ENCODE data around the gene MMUT.
"Not testable (repeated sequence)": the region's sequence is repeated elsewhere in the genome, so short reads cannot be mapped to it uniquely, and the experiment has no call there.

The MMUT gene

DNA sequence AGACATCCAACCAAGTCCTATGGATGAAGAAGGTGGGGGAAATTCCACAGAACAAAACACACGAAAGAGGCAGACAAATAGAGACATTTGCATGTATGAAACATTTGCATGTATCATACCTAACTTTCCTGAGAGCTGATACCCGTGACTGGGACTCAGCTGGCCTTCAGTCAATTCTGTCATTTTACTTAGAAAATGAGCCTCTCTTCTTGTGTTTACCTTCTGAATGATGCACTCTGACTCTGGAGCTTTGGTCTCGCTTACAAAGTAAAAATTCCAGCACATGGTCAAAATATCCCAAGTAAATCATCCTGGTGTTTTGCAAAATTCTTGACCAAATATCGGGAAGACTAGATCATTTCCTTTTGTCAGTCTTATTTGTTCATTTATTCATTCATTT lies 46.9 kb downstream of the MMUT start:
- no peak for DNase-seq

DNA sequence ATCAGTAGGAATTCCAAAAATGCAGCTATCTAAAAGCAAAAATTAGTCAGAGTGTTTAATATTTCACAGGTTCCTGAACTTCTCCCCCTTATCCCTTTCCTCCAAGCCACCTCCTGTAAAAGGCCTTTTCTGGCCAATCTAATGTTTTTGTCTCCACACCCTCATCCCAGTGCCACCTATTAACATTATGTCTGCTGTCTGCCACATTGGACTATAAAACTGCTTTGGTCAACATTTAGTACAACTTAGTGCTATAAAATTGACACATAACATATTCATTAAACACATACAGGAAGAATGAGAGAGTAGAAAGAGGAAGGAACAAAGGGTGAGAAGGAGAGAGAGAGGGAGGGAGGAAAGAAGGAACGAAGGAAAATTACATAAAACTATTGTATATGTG lies 47.7 kb downstream of the MMUT start:
- DNase-seq, result no peak

DNA sequence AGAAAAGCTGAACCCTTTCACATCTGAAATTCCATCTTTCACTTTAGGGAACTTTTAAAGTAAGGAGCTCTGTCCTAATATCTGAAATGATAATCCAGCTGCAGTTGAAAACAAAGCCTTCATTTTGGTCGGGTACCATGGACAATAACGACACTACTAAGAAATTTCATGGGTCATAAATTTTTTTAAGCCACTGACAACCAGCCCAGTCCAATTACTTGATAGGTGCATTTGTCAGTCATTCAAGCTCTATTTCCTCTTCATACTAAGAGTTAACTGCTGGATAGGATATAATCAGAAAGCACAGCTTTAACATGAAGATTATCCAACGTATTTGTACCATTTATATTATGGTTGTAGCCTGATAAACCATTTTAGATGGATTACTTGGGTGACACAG lies 52.5 kb downstream of the MMUT start:
- DNase-seq, result no peak

DNA sequence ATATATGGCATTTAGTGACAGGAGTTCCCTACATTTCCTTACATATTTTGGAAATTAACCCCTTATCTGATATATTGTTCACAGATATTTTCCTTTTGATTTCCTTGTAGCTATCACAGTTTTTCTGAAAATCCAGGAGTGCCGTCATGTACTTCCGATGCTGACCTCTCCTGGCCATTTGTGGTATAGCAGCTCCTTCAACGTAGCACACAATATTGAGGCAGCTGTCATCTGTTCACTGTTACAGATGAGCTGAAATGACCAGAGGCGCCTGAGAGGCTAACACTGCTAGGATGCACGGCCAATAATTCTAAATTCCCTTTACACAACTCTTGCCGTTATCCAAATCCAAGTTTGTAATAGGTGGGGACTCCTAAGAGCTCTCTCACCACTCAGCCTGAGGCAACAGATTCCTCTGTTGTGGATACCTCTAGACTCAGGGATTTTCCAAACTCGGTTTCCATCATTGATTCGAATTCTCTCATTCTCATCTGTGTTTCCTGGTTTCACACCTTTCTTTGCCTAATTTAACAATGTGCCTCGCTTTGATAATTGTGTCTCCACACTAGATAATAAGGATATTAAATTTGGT lies 53.0 kb downstream of the MMUT start:
- DNase-seq, result peak; percentile 75

DNA sequence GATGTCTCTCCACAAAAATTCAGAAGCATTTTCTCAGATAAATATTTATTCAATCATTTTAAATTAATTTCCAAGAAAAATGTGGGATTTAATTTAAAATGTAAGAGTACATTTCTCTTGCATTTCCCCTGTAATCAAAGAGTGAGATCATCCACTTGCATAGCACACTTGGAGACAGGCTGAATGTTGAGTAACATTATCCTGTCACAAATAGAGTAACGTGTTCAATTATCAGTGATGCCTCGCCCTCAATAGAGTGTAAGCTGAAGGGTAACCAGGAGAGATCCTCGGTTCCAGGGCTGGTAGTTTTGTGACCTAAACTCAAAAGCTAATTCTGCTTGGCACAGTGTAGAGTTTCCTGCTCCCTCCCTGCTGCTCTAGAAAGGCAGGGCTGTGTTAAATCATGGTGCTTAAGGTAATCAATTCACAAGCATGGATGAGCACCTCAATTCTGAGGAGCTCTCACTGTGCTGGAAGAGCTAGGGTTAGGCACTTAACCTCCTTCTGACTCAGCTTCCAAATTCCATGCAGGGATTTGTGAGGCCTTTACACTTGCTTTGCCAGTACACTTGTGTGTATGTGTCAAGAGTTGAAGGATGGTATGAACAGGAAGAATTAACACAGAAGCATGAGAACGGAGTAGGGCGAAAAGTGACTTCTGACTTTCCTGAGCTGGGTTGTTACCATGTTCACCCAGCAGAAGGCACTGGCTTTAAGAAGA lies 56.6 kb downstream of the MMUT start:
- no peak for DNase-seq

DNA sequence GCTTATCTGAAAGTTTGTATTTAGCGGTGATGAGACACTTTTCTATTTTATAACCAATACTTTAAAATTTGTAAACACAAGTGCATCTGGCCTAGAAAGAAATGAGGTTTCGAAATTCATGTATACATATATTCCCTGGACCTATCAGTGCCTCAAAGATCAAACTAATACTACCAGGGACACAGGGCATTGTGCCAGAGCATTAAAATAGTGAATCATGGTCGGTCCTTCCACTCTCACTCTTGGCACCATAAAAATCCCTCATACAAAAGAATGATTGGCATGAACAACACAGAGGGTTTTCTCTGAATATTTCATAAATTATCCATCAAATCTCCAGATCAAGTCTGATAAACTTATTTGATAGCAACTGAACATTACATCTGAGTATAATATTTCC lies 62.0 kb downstream of the MMUT start:
- DNase-seq, result no peak

DNA sequence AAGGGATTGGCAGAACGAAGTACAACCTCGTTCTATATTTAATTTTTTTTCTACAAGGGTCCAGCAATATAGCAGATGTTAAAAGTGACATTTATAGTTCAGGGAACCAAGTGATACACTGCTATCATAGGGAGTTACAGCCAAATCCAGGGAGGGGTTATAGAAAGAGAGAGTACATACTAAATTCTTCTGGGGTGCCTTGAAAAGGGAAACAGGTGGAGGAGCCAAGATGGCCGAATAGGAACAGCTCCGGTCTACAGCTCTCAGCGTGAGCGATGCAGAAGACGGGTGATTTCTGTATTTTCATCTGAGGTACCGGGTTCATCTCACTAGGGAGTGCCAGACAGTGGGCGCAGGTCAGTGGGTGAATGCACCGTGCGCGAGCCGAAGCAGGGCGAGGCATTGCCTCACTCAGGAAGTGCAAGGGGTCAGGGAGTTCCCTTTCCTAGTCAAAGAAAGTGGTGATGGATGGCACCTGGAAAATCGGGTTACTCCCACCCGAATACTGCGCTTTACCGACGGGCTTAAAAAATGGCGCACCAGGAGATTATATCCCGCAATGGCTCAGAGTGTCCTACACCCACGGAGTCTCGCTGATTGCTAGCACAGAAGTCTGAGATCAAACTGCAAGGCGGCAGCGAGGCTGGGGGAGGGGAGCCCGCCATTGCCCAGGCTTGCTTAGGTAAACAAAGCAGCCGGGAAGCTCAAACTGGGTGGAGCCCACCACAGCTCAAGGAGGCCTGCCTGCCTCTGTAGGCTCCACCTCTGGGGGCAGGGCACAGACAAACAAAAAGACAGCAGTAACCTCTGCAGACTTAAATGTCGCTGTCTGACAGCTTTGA lies 76.2 kb downstream of the MMUT start:
- not testable (repeated sequence) for DNase-seq

DNA sequence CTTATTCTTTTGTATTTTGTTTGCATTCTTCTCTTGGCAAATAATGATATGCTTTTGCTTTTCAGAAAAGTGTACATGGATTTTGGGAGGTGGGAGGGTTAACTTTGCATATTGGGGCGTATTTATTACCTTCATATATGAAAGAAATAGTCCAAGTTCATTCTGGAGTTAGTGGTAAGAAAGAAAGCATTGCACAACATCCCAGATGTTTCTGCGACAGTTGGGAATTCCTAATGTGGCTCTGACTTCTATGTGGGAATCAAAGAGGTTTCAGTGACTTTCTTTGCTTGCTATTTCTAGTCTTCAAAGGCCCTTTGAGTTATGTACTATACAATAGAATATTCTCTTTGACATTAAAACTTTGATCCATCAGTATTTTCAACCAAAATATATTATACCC lies 78.1 kb downstream of the MMUT start:
- DNase-seq, result no peak

Measured in stimulated activated CD4-positive, alpha-beta T cell treated with anti-CD3 and anti-CD28 coated beads, Interleukin-15, amount 100 ng/mL, for 24 hours (primary cell).